HepG2 (cell line): Measurements from ENCODE around the gene VPS25. TPM values are rescaled to one million over a fixed set of nuclear protein-coding genes. Genes with fewer than 3 reads are reported as not detected.
A peak's percentile ranks its signal among the peaks of the same experiment; 100 is the strongest.

ENCODE experiments used
- DNMT1 ChIP-seq: sonication (generic); formaldehyde crosslinking; IDR thresholded peaks from 2 replicates; pipeline ENCODE4 v1.5.1; 2020; ENCODE audit warnings: mild to moderate bottlenecking, missing genetic modification reagents
- DNMT3B ChIP-seq: conservative IDR thresholded peaks from 2 replicates; pipeline ENCODE4 v1.6.1; 2016; ENCODE audit warnings: missing biosample characterization, control low read depth
- MEF2D ChIP-seq: sonication (generic); formaldehyde crosslinking; IDR thresholded peaks from 2 replicates; pipeline ENCODE4 v1.5.1; 2020; ENCODE audit warnings: mild to moderate bottlenecking, missing genetic modification reagents
- MIER3 ChIP-seq: IDR thresholded peaks from 2 replicates; pipeline ENCODE4 v1.6.1; 2016; ENCODE audit warnings: missing compliant biosample characterization, borderline replicate concordance
- TOPORS ChIP-seq: sonication (generic); formaldehyde crosslinking; IDR thresholded peaks from 2 replicates; pipeline ENCODE4 v1.8.0; 2023; ENCODE audit warnings: mild to moderate bottlenecking, missing genetic modification reagents
- TP53 ChIP-seq: sonication (generic); formaldehyde crosslinking; conservative IDR thresholded peaks from 2 replicates; pipeline ENCODE4 v1.4.0; 2020; ENCODE audit warnings: missing genetic modification reagents
- ZBTB10 ChIP-seq: sonication (generic); formaldehyde crosslinking; IDR thresholded peaks from 2 replicates; pipeline ENCODE4 v1.4.0; 2020; ENCODE audit warnings: missing genetic modification reagents, borderline replicate concordance
- ZNF34 ChIP-seq: sonication (generic); formaldehyde crosslinking; IDR thresholded peaks from 2 replicates; pipeline ENCODE4 v1.4.0; 2020; ENCODE audit warnings: mild to moderate bottlenecking, missing genetic modification reagents, borderline replicate concordance
- ZNF580 ChIP-seq: IDR thresholded peaks from 2 replicates; pipeline ENCODE4 v1.6.1; 2016; ENCODE audit warnings: low read depth, borderline replicate concordance
- ZNF687 ChIP-seq: sonication (generic); formaldehyde crosslinking; IDR thresholded peaks from 2 replicates; pipeline ENCODE4 v1.5.1; 2020; ENCODE audit warnings: mild to moderate bottlenecking, missing genetic modification reagents, moderate library complexity
- ZNF788 ChIP-seq: sonication (generic); formaldehyde crosslinking; IDR thresholded peaks from 2 replicates; pipeline ENCODE4 v1.5.0; 2020; ENCODE audit warnings: mild to moderate bottlenecking, missing genetic modification reagents, borderline replicate concordance
- polyA plus RNA-seq, 8 experiments: library from polyadenylated mRNA; depleted of rRNA in 3 of 8; stranded (reverse) in 7 of 8; unstranded in 1 of 8; fragments of >200 nt; fragmentation: Illumina TruSeq in 4 of 8; extraction: Trizol in 4 of 8; gene quantifications; 2 replicates each; pipeline versions ENCODE4 v1.2.1 to v1.2.3, GENCODE V29; 2011 to 2016; ENCODE audit warnings: low read depth in 4 of 8, missing spikeins in 1 of 8, mixed read lengths in 1 of 8; ENCODE audit not compliant: insufficient read depth in 1 of 8
- total RNA-seq, 5 experiments: library from RNA; depleted of rRNA; stranded (reverse); fragments of >200 nt; fragmentation: Illumina TruSeq; extraction: Trizol; gene quantifications; 2 replicates each; pipeline ENCODE4 v1.2.3, GENCODE V29; 2016; ENCODE audit warnings: low read depth in 1 of 5
- TF ChIP-seq, protein P1 (sequence below): sonication (generic); formaldehyde crosslinking; IDR thresholded peaks from 2 replicates; pipeline ENCODE4 v1.8.1; 2023; ENCODE audit warnings: mild to moderate bottlenecking, inconsistent platforms, moderate library complexity, missing genetic modification reagents, borderline replicate concordance
- TF ChIP-seq, protein P2 (sequence below): sonication (generic); formaldehyde crosslinking; IDR thresholded peaks from 2 replicates; pipeline ENCODE4 v1.4.0; 2020; ENCODE audit warnings: mild to moderate bottlenecking, missing genetic modification reagents

VPS25 gene
- total and polyA plus RNA-seq, 2 of the 13 experiments (the other 11 are each of a cell fraction or from before 2014, with no cell fraction given) = 161 to 249 TPM

- TF ChIP-seq, protein P1, sequence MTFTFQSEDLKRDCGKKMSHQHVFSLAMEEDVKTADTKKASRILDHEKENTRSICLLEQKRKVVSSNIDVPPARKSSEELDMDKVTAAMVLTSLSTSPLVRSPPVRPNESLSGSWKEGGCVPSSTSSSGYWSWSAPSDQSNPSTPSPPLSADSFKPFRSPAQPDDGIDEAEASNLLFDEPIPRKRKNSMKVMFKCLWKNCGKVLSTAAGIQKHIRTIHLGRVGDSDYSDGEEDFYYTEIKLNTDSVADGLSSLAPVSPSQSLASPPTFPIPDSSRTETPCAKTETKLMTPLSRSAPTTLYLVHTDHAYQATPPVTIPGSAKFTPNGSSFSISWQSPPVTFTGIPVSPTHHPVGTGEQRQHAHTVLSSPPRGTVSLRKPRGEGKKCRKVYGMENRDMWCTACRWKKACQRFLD (CRISPR knock-in tag) = no peak; the same call in 1 of the 2 replicates
- TF ChIP-seq MEF2D (CRISPR knock-in tag) = peak; percentile 97
- TF ChIP-seq ZNF580 (CRISPR knock-in tag) = peak; percentile 85
- TF ChIP-seq, protein P2, sequence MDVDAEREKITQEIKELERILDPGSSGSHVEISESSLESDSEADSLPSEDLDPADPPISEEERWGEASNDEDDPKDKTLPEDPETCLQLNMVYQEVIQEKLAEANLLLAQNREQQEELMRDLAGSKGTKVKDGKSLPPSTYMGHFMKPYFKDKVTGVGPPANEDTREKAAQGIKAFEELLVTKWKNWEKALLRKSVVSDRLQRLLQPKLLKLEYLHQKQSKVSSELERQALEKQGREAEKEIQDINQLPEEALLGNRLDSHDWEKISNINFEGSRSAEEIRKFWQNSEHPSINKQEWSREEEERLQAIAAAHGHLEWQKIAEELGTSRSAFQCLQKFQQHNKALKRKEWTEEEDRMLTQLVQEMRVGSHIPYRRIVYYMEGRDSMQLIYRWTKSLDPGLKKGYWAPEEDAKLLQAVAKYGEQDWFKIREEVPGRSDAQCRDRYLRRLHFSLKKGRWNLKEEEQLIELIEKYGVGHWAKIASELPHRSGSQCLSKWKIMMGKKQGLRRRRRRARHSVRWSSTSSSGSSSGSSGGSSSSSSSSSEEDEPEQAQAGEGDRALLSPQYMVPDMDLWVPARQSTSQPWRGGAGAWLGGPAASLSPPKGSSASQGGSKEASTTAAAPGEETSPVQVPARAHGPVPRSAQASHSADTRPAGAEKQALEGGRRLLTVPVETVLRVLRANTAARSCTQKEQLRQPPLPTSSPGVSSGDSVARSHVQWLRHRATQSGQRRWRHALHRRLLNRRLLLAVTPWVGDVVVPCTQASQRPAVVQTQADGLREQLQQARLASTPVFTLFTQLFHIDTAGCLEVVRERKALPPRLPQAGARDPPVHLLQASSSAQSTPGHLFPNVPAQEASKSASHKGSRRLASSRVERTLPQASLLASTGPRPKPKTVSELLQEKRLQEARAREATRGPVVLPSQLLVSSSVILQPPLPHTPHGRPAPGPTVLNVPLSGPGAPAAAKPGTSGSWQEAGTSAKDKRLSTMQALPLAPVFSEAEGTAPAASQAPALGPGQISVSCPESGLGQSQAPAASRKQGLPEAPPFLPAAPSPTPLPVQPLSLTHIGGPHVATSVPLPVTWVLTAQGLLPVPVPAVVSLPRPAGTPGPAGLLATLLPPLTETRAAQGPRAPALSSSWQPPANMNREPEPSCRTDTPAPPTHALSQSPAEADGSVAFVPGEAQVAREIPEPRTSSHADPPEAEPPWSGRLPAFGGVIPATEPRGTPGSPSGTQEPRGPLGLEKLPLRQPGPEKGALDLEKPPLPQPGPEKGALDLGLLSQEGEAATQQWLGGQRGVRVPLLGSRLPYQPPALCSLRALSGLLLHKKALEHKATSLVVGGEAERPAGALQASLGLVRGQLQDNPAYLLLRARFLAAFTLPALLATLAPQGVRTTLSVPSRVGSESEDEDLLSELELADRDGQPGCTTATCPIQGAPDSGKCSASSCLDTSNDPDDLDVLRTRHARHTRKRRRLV (CRISPR knock-in tag) = no peak; the same call in 1 of the 2 replicates
- no peak; the same call in 1 of the 2 replicates for TF ChIP-seq TOPORS
- TF ChIP-seq DNMT3B (CRISPR knock-in tag) = 0 out of 2 replicates have a peak, but pooled peaks have one; percentile 67
- 0 out of 2 replicates have a peak, but pooled peaks have one; percentile 57 for TF ChIP-seq TP53 (CRISPR knock-in tag)
- peak; percentile 86; the same call in 1 of the 2 replicates for TF ChIP-seq DNMT1 (CRISPR knock-in tag)
- peak; percentile 77 for TF ChIP-seq ZNF687 (CRISPR knock-in tag)
- TF ChIP-seq ZNF34 (CRISPR knock-in tag) = no peak; the same call in 1 of the 2 replicates
- no peak; the same call in 1 of the 2 replicates for TF ChIP-seq ZBTB10 (CRISPR knock-in tag)
- peak; percentile 94; the same call in 1 of the 2 replicates for TF ChIP-seq ZNF788 (CRISPR knock-in tag)
- no peak; the same call in none of the 2 replicates for TF ChIP-seq MIER3 (CRISPR knock-in tag)
Observed at GRCh38 chr17:42779936-42780850, 6.9 kb downstream of the VPS25 start, which contains the start of gene WNK4 (continued).
